ENCODE data around the gene IQCC. TPM values are rescaled to one million over a fixed set of nuclear protein-coding genes. Genes with fewer than 3 reads are reported as not detected.

Gene IQCC
- total RNA-seq, 2 donors from 2014 or later: 4.7 to 6.3 TPM

DNA sequence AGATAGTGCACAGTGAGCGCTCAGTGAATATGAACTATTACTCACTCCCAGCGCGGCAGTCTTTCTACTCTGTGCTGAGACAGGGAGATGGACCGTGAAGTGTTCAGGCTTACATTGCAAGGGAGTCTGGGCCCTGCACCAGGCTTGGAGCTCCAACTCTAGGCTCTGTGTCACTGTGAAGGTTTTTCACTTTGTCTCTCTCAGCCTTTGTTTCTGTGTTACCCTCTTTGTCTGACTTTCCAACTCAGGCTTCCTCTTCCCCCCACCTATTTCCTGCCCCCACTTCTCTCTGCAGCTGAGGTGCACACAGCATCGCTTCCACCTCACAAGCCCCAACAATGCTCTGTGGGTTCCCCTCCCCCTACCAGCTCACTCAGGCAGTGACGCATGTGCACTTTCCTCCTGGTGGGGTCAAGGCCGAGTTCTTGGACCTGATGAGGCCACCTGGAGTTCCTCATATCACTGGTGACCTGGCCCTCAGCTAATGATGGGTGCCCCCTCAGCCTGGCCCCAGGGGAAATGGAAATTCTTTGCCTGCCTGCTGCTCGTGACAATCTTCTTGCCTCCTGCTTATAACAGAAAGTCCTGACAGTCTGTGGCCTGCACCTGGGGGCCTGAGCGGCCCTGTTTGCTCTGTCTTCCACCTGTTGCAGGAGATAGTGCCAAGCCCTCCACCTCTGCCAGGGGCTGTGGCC is 44.5 kb downstream of the IQCC start:
- Histone ChIP-seq H3K9me3 (ENCODE audit: control insufficient read depth, low read length) (no peaks in the 10 kb centered on the region), H3K27ac (ENCODE audit: low read depth, low read length) (no peak overlapping the region), H3K36me3 (ENCODE audit: control insufficient read depth, insufficient read depth, low read length) (no peaks in the 10 kb centered on the region), H3K4me1 (ENCODE audit: control insufficient read depth, insufficient read depth, low read length) (no peaks in the 10 kb centered on the region), H3K4me3 (ENCODE audit: low read length) (no peak overlapping the region), H3K9ac (ENCODE audit: extremely low read depth, low read length, poor library complexity, severe bottlenecking) (no peak overlapping the region), H3K27me3 (ENCODE audit: control insufficient read depth, insufficient read depth, low read length, poor library complexity, severe bottlenecking) (no peaks in the 10 kb centered on the region)
- DNase-seq: no peak
- Mint-ChIP-seq H3K4me1 (peaks cover 3% of the 10 kb centered on the region), H3K27ac (peak overlapping the region; percentile 65), H3K36me3 (ENCODE audit: low read depth) (no peaks in the 10 kb centered on the region), H3K4me3 (no peak overlapping the region), H3K27me3 (ENCODE audit: insufficient read depth) (no peaks in the 10 kb centered on the region), H3K9me3 (no peaks in the 10 kb centered on the region)
- 80 to 83% methylated on average over 5 to 9 of the region's 9 CpGs for WGBS, 2 experiments (ENCODE audit: insufficient coverage in 1 of 2, insufficient read length in 1 of 2)
- TF ChIP-seq, protein P1, sequence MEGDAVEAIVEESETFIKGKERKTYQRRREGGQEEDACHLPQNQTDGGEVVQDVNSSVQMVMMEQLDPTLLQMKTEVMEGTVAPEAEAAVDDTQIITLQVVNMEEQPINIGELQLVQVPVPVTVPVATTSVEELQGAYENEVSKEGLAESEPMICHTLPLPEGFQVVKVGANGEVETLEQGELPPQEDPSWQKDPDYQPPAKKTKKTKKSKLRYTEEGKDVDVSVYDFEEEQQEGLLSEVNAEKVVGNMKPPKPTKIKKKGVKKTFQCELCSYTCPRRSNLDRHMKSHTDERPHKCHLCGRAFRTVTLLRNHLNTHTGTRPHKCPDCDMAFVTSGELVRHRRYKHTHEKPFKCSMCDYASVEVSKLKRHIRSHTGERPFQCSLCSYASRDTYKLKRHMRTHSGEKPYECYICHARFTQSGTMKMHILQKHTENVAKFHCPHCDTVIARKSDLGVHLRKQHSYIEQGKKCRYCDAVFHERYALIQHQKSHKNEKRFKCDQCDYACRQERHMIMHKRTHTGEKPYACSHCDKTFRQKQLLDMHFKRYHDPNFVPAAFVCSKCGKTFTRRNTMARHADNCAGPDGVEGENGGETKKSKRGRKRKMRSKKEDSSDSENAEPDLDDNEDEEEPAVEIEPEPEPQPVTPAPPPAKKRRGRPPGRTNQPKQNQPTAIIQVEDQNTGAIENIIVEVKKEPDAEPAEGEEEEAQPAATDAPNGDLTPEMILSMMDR (conservative IDR thresholded peaks at IDR 0.05): no peak

- H3K4me1 Mint-ChIP-seq: peaks cover 3% of the 10 kb centered on the region
- no peak within 1 kb of the TSS for H3K4me3 Mint-ChIP-seq
- 88 to 90% methylated on average over 15 to 25 of the region's 25 CpGs for WGBS, 2 experiments (ENCODE audit: insufficient coverage in 1 of 2, insufficient read length in 1 of 2)
These were observed 45.6 kb downstream of the IQCC start, which contains the start of gene LCK for GRCh38 chr1:32250893-32251716. LCK (plus strand) TSS chr1:32251265; CDS start chr1:32274330, 23,065 bp downstream.

More at GRCh38 chr1:32250893-32251716, 45.6 kb downstream of the IQCC start, which contains the start of gene LCK:
- Mint-ChIP-seq H3K36me3 (ENCODE audit: low read depth) (no peaks in the 10 kb centered on the region), H3K27me3 (ENCODE audit: insufficient read depth) (no peaks in the 10 kb centered on the region), H3K27ac (no peak within 1 kb of the TSS), H3K9me3 (no peaks in the 10 kb centered on the region)
- TF ChIP-seq, protein P1 (conservative IDR thresholded peaks at IDR 0.05): no peak
- Histone ChIP-seq H3K9me3 (ENCODE audit: control insufficient read depth, low read length) (no peaks in the 10 kb centered on the region), H3K27me3 (ENCODE audit: control insufficient read depth, insufficient read depth, low read length, poor library complexity, severe bottlenecking) (no peaks in the 10 kb centered on the region), H3K9ac (ENCODE audit: extremely low read depth, low read length, poor library complexity, severe bottlenecking) (no peak within 1 kb of the TSS), H3K4me3 (ENCODE audit: low read length) (no peak within 1 kb of the TSS), H3K27ac (ENCODE audit: low read depth, low read length) (no peak within 1 kb of the TSS), H3K36me3 (ENCODE audit: control insufficient read depth, insufficient read depth, low read length) (no peaks in the 10 kb centered on the region), H3K4me1 (ENCODE audit: control insufficient read depth, insufficient read depth, low read length) (no peaks in the 10 kb centered on the region)
- DNase-seq: peak; percentile 58
